Activated naive CD4-positive, alpha-beta T cell treated with anti-CD3 and anti-CD28 coated beads, Interleukin-2, amount 50 U/mL, for 72 hours (primary cell): ENCODE data around the gene ERBB4. TPM values are rescaled to one million over a fixed set of nuclear protein-coding genes. Genes with fewer than 3 reads are reported as not detected.

Experiments
- ATAC-seq, 2 donors: fragments of 150-1000 bp; cut with Tn5 transposase; 2 replicates each; pipeline ENCODE4 v1.10.0; 2021; ENCODE audit warnings: mild to moderate bottlenecking in 2 of 2, moderate library complexity in 2 of 2
- DNase-seq, 2 donors: peaks; one replicate each; pipeline ENCODE4 v3.0.0; 2021 to 2022; ENCODE audit warnings: low spot score in 2 of 2
- H3K27ac Mint-ChIP-seq, 2 donors: one replicate each; pipeline ENCODE4 v1.8.0; 2022; ENCODE audit warnings: mild to moderate bottlenecking in 2 of 2, mixed read lengths in 2 of 2
- H3K36me3 Mint-ChIP-seq, 2 donors: one replicate each; pipeline ENCODE4 v1.8.0; 2022; ENCODE audit warnings: mixed read lengths in 2 of 2
- H3K9me3 Mint-ChIP-seq, 2 donors: one replicate each; pipeline ENCODE4 v1.8.0; 2022; ENCODE audit warnings: mixed read lengths in 2 of 2
- total RNA-seq, 2 donors: library from RNA; stranded (reverse); gene quantifications; one replicate each; pipeline ENCODE4 v1.2.3, GENCODE V29; 2022

ERBB4 gene
- total RNA-seq, 2 donors from 2014 or later = not detected

- H3K9me3 Mint-ChIP-seq = no peaks in the 10 kb centered on the region
- DNase-seq = no peak
- no peaks in the 10 kb centered on the region for H3K36me3 Mint-ChIP-seq
- H3K27ac Mint-ChIP-seq = no peak overlapping the region
- no peak for ATAC-seq
Measured at GRCh38 chr2:212359425-212360067, 179.1 kb downstream of the ERBB4 start.

- no peaks in the 10 kb centered on the region for H3K9me3 Mint-ChIP-seq
- no peak overlapping the region for H3K27ac Mint-ChIP-seq
- DNase-seq (no peak), ATAC-seq (no peak)
- no peaks in the 10 kb centered on the region for H3K36me3 Mint-ChIP-seq
Measured at GRCh38 chr2:212357606-212358005, 181.0 kb downstream of the ERBB4 start.

DNA sequence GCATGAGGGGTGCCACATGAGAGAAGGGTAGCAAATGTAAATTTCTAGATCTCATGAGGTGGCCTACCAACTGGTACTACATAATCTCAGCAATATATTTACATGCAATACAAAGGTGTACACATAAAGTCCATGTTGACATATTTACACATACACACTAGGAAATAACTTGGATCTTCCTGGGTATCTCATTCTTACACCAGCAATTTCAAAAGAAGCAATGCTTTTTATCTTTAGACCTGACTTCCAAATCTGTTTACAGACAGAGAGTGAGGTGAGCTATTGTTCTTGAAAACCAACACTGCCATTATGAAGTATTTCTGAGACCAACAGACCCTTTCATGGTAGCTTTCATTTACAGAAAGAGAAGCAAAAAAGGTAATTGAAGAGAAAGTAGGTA lies 184.2 kb downstream of the ERBB4 start:
- Mint-ChIP-seq H3K36me3 (no peaks in the 10 kb centered on the region), H3K9me3 (peaks cover 0 to 4% of the 10 kb centered on the region in 2 donors)
- ATAC-seq = no peak

GRCh38 chr2:212348501-212348900 lies 190.1 kb downstream of the ERBB4 start:
- ATAC-seq = no peak
- no peaks in the 10 kb centered on the region for H3K36me3 Mint-ChIP-seq

More for the DNA sequence above, 184.2 kb downstream of the ERBB4 start:
- DNase-seq = no peak
- no peak overlapping the region for H3K27ac Mint-ChIP-seq

GRCh38 chr2:212346865-212347264 lies 191.7 kb downstream of the ERBB4 start:
- Mint-ChIP-seq H3K36me3 (no peaks in the 10 kb centered on the region), H3K27ac (no peak overlapping the region), H3K9me3 (peaks cover 0 to 6% of the 10 kb centered on the region in 2 donors)
- DNase-seq = no peak
- no peak for ATAC-seq

More at GRCh38 chr2:212348501-212348900, 190.1 kb downstream of the ERBB4 start:
- no peak for DNase-seq
- Mint-ChIP-seq H3K27ac (no peak overlapping the region), H3K9me3 (peaks cover 0 to 7% of the 10 kb centered on the region in 2 donors)

DNA sequence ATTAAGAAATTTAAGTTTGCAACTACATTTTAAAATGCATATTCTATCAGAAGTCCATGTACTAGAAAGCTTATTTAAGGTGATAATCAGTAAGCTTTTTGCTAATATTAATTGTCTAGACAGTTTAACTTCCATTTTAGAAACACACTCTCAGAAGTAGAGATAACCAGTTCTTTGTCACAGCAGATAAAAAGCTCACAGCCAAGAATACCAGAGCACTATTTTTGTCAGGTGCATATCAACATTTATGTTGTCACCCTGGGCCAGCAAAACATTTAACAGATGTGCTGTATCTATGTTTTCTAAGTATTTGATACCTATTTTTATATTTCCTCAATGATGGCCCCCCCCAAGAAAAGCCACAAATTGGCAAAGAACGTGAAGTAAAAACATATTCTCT lies 192.6 kb downstream of the ERBB4 start:
- Mint-ChIP-seq H3K36me3 (no peaks in the 10 kb centered on the region), H3K27ac (no peak overlapping the region), H3K9me3 (peaks cover 0 to 3% of the 10 kb centered on the region in 2 donors)
- DNase-seq (no peak), ATAC-seq (no peak)

GRCh38 chr2:212344131-212344530 lies 194.5 kb downstream of the ERBB4 start:
- Mint-ChIP-seq H3K27ac (no peak overlapping the region), H3K36me3 (no peaks in the 10 kb centered on the region), H3K9me3 (peaks cover 0 to 3% of the 10 kb centered on the region in 2 donors)
- DNase-seq = no peak
- no peak for ATAC-seq

GRCh38 chr2:212343167-212343566 lies 195.4 kb downstream of the ERBB4 start:
- Mint-ChIP-seq H3K27ac (no peak overlapping the region), H3K9me3 (peaks cover 0 to 2% of the 10 kb centered on the region in 2 donors), H3K36me3 (no peaks in the 10 kb centered on the region)
- DNase-seq (no peak), ATAC-seq (no peak)

DNA sequence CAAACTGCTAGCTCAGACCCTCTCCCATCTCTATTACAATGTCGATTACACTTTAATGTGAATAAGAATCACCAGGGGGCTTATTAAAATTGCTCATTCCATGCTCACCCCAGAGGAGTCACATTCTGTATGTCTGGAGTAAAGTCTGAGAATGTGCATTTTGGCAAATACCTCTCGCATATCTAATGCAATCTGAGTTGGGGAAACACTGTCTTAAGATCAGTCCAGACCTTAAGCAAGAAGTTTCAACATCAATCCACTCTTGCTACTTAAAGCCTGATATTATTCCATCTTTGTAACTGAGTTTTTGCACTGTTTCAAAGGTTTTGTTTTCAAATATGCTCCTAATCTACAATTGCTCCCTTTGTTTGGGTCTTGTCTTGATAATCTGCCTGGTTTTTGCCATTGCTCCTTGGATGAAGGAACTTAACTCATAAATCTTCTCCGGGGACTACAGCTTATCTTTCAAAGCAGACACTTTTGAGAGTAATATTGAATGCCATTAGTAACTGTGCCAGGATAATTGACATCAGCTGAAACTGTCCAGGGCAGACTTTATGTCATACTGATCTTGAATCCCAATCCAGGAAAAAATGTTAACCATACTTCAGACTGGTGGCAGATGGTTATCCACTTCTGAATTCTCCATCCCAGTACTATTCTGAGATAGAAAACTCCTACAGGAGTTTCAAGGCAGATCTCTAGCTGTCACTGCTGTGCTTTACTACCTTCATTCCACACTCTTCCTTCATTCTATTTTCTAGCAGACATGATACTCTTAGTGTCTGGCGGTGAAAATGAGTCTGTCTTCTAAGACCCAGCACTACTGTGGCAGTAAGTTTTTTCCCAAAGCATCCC lies 200.9 kb downstream of the ERBB4 start:
- ATAC-seq (no peak), DNase-seq (no peak)
- no peaks in the 10 kb centered on the region for H3K36me3 Mint-ChIP-seq
- no peaks in the 10 kb centered on the region for H3K9me3 Mint-ChIP-seq
- H3K27ac Mint-ChIP-seq = no peak overlapping the region

GRCh38 chr2:212337036-212337435 lies 201.6 kb downstream of the ERBB4 start:
- no peak for ATAC-seq
- Mint-ChIP-seq H3K9me3 (peaks cover 0 to 2% of the 10 kb centered on the region in 2 donors), H3K27ac (no peak overlapping the region), H3K36me3 (no peaks in the 10 kb centered on the region)
- no peak for DNase-seq

DNA sequence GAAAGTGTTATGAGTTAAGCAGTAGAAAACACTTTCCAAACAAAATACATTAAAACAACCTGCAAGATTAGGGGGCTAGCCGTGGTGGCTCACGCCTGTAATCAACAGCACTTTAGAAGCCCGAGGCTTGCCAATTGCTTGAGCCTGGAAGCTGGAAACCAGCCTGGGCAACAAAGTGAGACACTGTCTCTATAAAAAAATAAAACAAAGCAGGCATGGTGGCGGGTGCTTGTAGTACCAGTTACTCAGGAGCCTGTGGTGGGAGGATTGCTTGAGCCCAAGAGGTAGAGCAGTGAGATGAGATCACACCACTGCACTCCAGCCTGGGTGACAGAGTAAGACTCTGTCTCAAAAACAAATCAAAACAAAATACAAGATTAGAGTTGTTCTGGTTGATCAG lies 208.3 kb downstream of the ERBB4 start:
- DNase-seq = no peak
- no peak overlapping the region for H3K27ac Mint-ChIP-seq

DNA sequence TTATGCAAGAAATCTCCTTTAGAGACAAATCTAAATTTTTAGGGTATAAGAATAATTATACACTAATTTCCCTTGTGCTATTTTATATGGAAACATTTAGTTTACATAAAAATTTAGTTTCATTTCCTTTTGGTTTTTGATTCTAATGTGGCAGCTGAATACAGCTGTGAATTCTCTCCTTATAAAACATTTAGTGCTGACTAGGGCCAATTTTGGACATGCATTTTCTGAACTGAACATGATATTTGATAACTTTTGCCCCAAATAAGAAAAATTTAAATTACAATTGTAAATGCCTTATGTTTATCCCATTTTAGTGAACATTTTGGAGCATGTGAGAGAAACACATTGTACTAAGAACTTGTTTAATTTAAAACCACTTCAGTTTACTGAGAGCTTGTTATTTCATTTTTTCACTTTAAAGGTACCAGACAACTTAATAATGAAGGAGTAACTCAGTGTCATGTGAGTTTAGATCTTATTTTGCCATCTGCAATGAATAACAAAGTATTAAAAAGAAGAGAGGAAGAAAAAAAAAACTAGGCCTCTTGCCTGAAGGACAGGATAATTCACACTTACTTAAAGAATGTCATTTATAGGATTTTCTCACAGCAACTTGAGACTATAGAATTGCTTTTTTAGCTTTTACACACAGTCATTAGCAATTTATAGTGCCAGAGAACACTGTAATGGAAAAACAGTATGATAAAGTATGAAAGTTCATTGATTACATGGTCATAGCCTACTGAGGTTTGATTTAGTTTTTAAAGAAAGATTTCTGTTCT lies 209.7 kb downstream of the ERBB4 start:
- Mint-ChIP-seq H3K9me3 (peaks cover 3 to 5% of the 10 kb centered on the region in 2 donors), H3K36me3 (no peaks in the 10 kb centered on the region), H3K27ac (no peak overlapping the region)
- ATAC-seq (no peak), DNase-seq (no peak)

More for the DNA sequence above, 208.3 kb downstream of the ERBB4 start:
- peaks cover 3 to 5% of the 10 kb centered on the region in 2 donors for H3K9me3 Mint-ChIP-seq
- ATAC-seq = no peak
- H3K36me3 Mint-ChIP-seq = no peaks in the 10 kb centered on the region

GRCh38 chr2:212328136-212328535 lies 210.5 kb downstream of the ERBB4 start:
- no peak overlapping the region for H3K27ac Mint-ChIP-seq
- peaks cover 3 to 5% of the 10 kb centered on the region in 2 donors for H3K9me3 Mint-ChIP-seq
- DNase-seq (no peak), ATAC-seq (no peak)
- H3K36me3 Mint-ChIP-seq = no peaks in the 10 kb centered on the region

DNA sequence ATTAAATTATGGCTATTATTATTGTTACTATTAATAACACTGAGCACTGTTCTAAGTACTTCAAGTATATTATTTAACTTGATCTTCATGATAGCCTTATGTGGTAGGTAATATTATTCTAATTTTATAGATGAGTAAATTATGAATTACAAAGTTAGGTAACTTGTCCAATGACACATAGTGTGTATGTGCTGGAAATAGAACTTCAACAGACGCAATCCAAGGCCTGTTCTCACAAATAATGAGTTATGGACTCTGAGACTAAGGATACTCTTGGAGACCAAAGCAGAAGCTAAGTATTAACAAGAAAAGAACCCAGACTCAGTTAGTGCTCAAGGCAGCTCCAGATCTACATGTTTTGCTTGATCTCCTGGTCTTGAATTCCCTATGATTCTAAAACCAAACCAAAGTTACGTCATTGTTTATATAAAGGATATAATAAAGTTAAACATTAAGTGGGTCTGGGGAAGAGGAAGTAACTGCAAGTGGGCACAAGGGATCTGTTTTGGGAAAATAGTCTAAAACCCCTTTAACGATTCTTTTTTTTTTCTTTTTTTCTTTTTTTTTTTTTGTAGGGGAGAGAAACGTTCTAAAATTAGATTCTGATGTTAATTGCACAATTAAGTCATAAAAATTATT lies 211.3 kb downstream of the ERBB4 start:
- ATAC-seq (no peak), DNase-seq (no peak)
- no peak overlapping the region for H3K27ac Mint-ChIP-seq
- H3K36me3 Mint-ChIP-seq = no peaks in the 10 kb centered on the region
- peaks cover 3 to 5% of the 10 kb centered on the region in 2 donors for H3K9me3 Mint-ChIP-seq

- ATAC-seq = no peak
- DNase-seq = no peak
- H3K27ac Mint-ChIP-seq = no peak overlapping the region
- no peaks in the 10 kb centered on the region for H3K36me3 Mint-ChIP-seq
- no peaks in the 10 kb centered on the region for H3K9me3 Mint-ChIP-seq
Measured at GRCh38 chr2:212318636-212319035, 220.0 kb downstream of the ERBB4 start.

- DNase-seq = no peak
- Mint-ChIP-seq H3K36me3 (no peaks in the 10 kb centered on the region), H3K9me3 (no peaks in the 10 kb centered on the region), H3K27ac (no peak overlapping the region)
- ATAC-seq = no peak
Measured at GRCh38 chr2:212314680-212315079, 223.9 kb downstream of the ERBB4 start.
